HG03460 (cell line): ENCODE results near the gene SLC7A5.
"Not testable (repeated sequence)": the region's sequence is repeated elsewhere in the genome, so short reads cannot be mapped to it uniquely, and the experiment has no call there.

Experiments
- ATAC-seq: cut with Tn5 transposase; IDR thresholded peaks from one replicate; pipeline ENCODE4 v1.9.1; 2021; ENCODE audit not compliant: unreplicated experiment

SLC7A5 gene

GRCh38 chr16:87862597-87863326 is 6.5 kb downstream of the SLC7A5 start:
- ATAC-seq = not testable (repeated sequence)

GRCh38 chr16:87861300-87862099 is 7.8 kb downstream of the SLC7A5 start:
- ATAC-seq = not testable (repeated sequence)

- no peak for ATAC-seq
These were observed 8.6 kb downstream of the SLC7A5 start for GRCh38 chr16:87860553-87861299.

GRCh38 chr16:87858151-87858993 is 10.9 kb downstream of the SLC7A5 start:
- not testable (repeated sequence) for ATAC-seq

- no peak for ATAC-seq
These were observed 12.5 kb downstream of the SLC7A5 start for GRCh38 chr16:87856791-87857228.

GRCh38 chr16:87855852-87856715 is 13.2 kb downstream of the SLC7A5 start:
- no peak for ATAC-seq

GRCh38 chr16:87854907-87855683 is 14.2 kb downstream of the SLC7A5 start:
- ATAC-seq = no peak

GRCh38 chr16:87854053-87854906 is 15.0 kb downstream of the SLC7A5 start:
- no peak for ATAC-seq

GRCh38 chr16:87853411-87854052 is 15.8 kb downstream of the SLC7A5 start:
- peak; percentile 58 for ATAC-seq

GRCh38 chr16:87851601-87852000 is 17.7 kb downstream of the SLC7A5 start:
- no peak for ATAC-seq

- no peak for ATAC-seq
These were observed 18.1 kb downstream of the SLC7A5 start for GRCh38 chr16:87851141-87851587.

- no peak for ATAC-seq
These were observed 19.0 kb downstream of the SLC7A5 start for GRCh38 chr16:87850009-87851006.

- no peak for ATAC-seq
These were observed 19.8 kb downstream of the SLC7A5 start for GRCh38 chr16:87849419-87850008.

GRCh38 chr16:87848676-87849345 is 20.5 kb downstream of the SLC7A5 start:
- ATAC-seq = no peak
